ENCODE data around the gene APLP2.

APLP2 gene

DNA sequence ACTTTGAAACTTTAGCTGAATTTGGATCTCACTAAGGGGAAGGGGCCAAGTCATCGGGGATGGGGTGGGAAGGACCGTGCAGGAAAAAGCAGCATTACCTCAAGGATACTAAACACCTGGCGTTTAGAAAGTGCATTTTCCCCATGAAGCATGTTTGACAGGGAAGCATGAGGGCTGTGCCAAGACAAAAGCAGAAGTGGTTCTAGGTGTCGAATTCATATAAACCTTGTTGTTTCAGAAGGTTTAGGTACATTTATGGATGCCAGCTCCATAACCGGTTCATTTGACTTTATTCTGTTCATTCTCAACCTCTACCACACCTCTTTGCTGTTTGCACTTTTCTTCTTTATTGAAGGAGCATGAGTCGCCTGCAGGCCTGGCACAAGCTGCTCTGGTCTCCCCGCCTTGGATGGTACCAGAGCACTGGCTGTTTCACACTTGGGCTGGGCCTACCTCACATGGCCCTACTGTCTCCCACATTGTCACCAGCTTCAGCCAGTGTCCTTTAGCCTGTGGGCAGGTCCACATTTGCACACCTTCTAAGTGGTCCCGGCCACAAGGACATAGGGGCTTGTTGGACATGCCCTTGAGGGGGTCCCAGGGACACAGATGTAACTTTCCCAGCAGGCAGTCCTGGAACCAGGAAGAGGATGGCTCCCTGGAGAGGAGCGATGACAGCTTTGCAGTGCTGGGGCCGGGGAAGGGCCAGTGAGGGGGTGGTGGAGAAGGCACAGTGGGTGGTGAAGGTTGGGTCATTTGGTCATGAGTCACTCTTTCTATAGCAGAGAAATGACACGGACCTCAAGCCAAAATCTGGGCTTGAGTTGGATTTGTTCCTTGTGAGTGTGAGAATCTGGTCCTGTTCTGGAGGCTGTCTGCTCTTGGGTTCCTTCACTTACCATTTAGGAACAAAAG, 86.7 kb downstream of the APLP2 start:
- H3K4me3 ChIP-seq (ENCODE audit: low read depth, low read length) = no peak overlapping the region
- TF ChIP-seq, protein P1, sequence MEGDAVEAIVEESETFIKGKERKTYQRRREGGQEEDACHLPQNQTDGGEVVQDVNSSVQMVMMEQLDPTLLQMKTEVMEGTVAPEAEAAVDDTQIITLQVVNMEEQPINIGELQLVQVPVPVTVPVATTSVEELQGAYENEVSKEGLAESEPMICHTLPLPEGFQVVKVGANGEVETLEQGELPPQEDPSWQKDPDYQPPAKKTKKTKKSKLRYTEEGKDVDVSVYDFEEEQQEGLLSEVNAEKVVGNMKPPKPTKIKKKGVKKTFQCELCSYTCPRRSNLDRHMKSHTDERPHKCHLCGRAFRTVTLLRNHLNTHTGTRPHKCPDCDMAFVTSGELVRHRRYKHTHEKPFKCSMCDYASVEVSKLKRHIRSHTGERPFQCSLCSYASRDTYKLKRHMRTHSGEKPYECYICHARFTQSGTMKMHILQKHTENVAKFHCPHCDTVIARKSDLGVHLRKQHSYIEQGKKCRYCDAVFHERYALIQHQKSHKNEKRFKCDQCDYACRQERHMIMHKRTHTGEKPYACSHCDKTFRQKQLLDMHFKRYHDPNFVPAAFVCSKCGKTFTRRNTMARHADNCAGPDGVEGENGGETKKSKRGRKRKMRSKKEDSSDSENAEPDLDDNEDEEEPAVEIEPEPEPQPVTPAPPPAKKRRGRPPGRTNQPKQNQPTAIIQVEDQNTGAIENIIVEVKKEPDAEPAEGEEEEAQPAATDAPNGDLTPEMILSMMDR (IDR thresholded peaks at IDR 0.05; ENCODE audit: low read depth, low read length) = no peak

DNA sequence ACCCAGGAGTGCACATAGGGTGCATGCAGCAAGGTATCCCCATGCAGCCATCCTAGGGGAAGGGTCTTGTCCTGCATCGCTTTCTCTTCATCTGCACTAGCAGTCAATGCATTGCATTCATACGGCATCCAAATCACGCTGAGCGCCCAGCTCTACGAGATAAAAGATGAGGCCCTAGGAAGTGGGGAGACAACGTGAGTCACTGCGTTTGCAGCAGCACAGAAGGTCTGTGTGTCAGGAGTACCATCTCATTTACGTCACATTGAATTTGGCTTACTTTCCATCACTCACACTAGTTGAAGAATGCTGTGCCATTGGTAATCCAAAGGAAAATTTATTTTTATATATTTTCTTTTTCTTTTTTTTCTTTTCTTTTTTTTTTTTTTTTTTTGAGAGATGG, 87.4 kb downstream of the APLP2 start:
- TF ChIP-seq, protein P1 (IDR thresholded peaks at IDR 0.05; ENCODE audit: low read depth, low read length) = no peak
- H3K4me3 ChIP-seq (ENCODE audit: low read depth, low read length) = no peak overlapping the region

DNA sequence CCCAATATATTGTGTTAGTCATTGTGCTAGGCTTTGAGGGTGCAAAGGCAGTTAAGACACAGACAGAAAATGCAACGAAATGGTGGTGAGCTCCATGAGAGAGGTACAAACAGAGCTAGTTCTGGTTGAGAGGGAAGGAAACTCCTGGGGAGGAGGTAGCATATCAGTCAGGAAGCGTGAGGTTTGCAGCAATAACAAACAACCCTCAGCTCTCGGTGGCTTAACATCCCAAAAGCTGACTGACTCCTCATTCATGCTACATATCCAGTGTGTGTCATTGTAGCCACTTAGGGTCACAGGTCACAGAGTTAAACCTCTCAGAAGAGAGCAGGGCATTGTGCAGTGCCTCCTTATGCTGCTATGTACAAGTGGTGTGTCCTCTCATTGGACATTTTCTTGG, 88.1 kb downstream of the APLP2 start:
- TF ChIP-seq, protein P1 (IDR thresholded peaks at IDR 0.05; ENCODE audit: low read depth, low read length) = no peak
- no peak overlapping the region for H3K4me3 ChIP-seq (ENCODE audit: low read depth, low read length)

DNA sequence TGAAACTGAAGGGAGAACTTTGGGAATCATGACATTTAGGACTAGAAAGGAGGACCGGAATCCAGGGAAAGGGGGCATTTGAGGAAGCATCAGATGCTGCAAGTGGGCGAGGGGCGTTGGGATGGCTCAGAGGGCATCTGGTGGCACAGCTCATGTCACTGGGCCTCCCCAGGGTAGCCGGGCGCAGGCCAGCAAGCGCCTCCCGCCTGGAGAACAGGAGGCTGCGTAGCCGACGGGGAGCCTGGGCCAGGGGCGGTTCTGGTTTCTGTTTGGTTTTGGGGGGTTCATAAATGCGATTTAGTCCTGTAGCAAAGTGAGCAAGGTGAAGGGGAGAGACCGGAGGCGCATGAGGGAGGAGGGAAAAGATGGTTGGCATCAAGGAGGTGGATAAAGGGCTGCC, 89.4 kb downstream of the APLP2 start:
- no peak overlapping the region for H3K4me3 ChIP-seq (ENCODE audit: low read depth, low read length)
- TF ChIP-seq, protein P1 (IDR thresholded peaks at IDR 0.05; ENCODE audit: low read depth, low read length) = no peak

DNA sequence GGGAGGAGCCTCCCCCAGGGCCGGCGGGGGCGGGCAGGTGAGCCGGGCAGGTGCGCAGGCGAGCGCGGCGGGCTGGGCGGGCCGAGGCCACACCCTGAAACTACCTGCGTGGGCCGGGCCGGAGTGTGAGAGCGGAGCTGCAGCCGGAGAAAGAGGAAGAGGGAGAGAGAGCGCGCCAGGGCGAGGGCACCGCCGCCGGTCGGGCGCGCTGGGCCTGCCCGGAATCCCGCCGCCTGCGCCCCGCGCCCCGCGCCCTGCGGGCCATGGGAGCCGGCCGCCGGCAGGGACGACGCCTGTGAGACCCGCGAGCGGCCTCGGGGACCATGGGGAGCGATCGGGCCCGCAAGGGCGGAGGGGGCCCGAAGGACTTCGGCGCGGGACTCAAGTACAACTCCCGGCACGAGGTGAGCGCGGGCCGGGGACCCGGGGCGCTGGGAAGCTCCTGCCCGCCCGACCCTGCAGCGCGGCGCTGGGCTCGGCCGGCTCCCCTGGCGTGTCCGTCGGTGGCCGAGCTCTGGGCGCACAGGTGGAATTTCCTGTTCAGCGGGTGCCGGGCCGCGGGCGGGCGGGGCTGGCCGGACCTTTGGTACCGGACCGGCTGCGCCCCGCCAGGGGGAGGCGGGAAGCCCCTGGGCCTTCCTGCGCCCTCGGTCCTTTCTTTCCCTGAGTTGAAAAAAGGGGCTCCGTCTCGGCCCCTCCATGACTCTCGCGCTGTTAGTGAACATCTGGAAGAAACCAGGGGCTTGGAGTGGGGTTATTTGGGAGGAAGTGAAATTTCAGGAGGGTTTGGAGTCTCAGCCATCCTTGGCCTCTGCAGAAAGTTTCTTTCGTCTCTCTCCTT, 90.2 kb downstream of the APLP2 start, which contains the start of gene ST14:
Gene ST14 (plus strand): TSS at position 126 of the 841 bp plus-strand sequence. CDS start 198 bp downstream, at position 324.
- TF ChIP-seq, protein P1 (IDR thresholded peaks at IDR 0.05; ENCODE audit: low read depth, low read length) = no peak
- no peak within 1 kb of the TSS for H3K4me3 ChIP-seq (ENCODE audit: low read depth, low read length)

DNA sequence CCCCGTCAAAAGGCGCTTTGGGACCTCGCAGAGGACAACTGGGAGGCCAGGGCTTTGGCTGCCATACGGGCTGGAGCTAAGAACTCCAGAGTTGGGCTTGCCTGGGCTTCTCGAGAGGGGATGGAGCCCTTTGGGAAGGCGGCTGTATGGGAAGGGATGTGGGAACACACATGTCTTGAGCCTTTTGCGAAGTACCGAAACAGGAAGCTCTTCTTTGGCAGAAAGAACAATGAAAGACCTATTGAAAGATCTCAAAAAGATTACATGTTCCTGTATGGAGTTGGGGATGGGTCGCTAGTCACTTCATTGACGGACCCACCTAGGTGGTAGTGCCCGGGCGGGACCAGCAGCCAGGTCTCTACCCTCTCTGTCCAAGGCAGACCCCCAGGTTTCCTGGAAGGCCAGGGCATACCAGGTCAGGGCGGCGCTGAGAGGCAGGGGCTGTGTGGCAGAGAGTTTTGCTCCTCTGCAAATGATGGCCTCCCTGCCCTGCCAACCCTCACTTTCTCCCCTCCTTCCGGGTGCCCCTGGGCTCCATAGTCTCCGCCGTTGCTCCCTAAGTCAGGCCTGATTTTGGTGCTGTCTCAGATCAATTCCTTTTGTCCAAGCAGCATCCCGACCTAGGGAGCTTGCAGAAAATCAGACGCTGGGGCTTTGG, 90.9 kb downstream of the APLP2 start:
- TF ChIP-seq, protein P1 (IDR thresholded peaks at IDR 0.05; ENCODE audit: low read depth, low read length) = no peak

More for the DNA sequence above, 90.9 kb downstream of the APLP2 start:
- H3K4me3 ChIP-seq (ENCODE audit: low read depth, low read length) = no peak overlapping the region

All from WI38 (cell line).